ENCODE results near the gene IDH3A.

IDH3A gene

DNA sequence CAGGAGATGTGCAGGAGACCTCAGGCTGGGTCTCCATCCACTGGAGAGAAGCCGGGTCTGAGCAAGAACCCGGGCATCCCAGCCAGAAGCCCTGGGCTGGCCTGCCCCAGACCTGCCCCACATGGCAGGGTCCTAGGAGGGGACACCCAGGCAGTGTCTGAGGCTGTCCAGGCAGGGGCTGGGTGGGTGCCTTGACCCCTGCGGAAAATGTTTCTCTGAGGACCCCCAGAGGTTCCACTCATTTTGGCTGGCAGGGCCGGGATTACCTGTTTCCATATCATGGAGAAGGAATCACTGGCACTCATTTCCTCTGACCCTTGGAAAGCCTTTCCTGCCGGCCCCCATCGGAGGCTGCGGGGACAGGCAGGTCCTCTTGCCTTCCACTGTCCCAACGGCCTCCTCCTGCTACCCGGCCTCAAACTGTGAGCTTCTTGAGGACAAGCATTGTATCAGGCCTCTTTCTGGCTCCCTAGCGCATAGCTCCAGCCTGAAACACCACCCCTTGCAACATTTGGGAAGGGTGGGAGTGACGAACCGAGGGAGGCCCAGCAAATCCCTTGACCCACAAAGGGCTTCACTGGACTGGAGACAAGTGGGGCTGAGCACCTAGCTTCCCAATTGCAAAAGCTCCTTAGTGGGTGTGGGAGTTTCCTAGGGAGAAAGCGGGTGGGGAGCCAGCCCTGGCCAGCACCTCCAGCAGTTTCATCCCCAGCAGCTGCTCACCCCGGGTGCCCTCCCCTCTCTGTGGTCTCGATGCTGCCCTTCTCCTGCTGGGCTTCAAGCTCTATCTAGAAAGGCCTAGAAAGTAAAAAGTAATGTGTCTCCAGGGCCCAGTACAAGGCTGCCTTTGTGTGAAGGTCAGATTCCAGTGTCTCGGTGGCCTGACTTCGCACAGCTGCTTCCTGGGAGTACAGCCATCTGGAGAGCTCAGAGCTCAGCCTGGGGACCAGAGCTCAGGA, 55.5 kb downstream of the IDH3A start:
- DNase-seq, result no peak

GRCh38 chr15:78205337-78205736, 56.2 kb downstream of the IDH3A start:
- no peak for DNase-seq

DNA sequence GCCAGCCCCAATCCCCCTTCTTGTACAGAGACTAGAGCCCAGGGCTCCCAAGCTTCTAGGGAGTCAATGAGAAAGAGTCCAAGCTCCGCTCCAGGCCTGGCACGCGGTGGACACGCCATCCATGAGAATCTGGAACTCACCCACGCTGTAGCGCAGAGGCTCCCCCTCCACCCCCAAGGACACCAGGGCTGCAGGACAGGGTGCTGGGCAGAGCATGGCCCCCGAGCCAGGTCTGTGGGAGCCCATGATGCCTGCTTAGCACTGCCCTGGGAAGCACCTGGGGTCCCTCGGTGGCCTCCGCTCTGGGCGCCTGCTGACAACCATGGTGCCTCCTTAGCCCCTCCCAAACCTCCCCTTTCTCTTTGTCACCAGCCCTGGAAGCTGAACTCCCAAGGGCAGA, 56.7 kb downstream of the IDH3A start:
- no peak for DNase-seq

- no peak for DNase-seq
Observed at GRCh38 chr15:78206326-78207109, 57.4 kb downstream of the IDH3A start.

DNA sequence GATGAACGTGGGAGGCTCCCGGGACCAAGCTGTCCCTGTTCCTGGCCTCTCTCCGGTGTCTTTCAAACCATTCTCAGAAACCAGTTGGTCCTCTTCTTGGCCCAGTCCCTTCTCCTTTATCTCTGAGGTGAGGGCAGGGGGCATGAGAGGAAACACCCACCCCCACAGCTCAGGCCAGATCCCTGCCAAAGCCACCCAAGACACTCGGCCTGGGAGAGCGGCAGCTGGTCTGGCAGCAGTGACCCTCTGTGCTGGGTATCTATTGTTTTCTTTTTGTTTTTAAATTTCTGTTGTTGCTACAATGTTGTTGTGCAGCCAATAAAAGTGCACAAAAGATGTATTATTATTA, 57.9 kb downstream of the IDH3A start:
- no peak for DNase-seq

GRCh38 chr15:78207641-78208340, 58.6 kb downstream of the IDH3A start:
- DNase-seq, result no peak

DNA sequence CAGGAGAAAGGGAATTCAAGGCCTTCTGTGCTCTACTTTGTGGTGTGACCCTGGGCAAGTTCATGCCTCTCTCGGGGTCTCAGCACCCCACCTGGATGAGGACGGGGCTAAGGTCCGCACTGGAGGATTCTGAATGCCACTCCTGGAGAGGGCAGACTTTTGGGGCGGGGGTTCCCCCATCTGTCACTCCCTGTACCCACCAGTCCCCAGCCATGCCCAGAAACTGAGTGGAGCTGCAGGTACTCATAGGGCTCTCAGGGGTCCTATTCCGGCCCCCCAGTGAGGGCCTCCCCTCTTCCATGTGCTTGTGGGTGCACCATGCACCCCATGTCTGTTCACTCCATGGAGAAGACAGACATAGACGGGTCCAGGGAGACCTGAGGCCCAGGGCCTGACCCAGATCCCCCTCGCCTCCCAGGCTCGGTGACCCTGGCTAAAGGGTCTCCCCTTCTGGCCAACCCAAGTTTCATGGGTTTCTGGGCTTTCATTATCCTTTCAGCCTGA, 59.2 kb downstream of the IDH3A start:
- DNase-seq, result no peak

- DNase-seq, result no peak
Observed at GRCh38 chr15:78208887-78209645, 59.9 kb downstream of the IDH3A start.

- DNase-seq, result no peak
Observed at GRCh38 chr15:78209646-78210348, 60.6 kb downstream of the IDH3A start.

DNA sequence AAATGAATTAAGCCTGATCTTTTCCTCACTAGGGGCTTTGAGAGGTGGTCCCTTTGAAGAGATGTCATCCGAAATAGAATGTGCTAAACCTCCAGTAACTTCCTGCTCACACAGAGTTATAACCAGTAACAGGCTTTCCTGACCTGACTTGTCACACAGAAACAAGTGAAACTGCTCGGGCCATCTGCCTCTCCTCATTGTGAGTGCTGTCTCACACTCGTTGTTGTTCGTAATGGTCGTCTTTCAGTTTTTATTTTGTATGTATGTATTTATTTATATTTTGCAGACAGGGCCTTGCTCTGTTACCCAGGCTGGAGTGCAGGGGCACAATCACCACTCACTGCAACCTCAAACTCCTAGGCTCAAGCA, 61.2 kb downstream of the IDH3A start:
- no peak for DNase-seq

DNA sequence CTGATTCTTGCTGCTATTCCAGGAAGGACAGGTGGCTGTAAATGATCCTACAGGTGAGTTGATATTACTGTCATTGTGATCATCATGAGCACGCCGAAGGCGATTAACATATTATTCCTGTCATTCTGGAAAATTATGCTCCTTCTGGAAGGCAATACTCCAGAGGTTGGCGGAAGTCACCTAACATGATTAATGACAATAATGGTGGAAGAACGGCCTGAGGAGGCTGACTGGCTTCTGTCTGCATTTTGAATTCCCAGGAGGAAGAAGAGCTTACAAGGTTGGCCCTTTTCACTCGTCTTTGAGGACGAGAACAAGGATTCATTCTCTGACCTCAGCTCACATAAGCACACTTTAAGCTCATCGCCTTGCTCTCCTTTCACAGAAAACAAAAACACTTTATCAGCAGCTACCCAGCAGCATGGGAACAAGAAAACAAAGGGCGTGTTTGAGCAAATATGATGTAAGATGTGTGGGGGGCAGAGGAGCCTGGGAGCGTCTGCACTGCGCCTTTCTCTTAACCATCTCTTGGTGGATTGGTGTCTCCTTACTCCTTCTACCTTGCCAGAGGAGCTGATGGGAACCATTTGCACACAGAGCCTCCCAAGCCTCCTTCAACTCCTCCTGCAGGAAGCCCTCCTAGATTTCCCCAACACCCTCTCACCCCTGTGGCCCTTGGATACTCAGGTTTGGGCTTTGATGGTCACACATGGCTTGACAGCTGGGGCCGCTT, 62.2 kb downstream of the IDH3A start:
- DNase-seq, result no peak

GRCh38 chr15:78212008-78212407, 62.8 kb downstream of the IDH3A start:
- no peak for DNase-seq

DNA sequence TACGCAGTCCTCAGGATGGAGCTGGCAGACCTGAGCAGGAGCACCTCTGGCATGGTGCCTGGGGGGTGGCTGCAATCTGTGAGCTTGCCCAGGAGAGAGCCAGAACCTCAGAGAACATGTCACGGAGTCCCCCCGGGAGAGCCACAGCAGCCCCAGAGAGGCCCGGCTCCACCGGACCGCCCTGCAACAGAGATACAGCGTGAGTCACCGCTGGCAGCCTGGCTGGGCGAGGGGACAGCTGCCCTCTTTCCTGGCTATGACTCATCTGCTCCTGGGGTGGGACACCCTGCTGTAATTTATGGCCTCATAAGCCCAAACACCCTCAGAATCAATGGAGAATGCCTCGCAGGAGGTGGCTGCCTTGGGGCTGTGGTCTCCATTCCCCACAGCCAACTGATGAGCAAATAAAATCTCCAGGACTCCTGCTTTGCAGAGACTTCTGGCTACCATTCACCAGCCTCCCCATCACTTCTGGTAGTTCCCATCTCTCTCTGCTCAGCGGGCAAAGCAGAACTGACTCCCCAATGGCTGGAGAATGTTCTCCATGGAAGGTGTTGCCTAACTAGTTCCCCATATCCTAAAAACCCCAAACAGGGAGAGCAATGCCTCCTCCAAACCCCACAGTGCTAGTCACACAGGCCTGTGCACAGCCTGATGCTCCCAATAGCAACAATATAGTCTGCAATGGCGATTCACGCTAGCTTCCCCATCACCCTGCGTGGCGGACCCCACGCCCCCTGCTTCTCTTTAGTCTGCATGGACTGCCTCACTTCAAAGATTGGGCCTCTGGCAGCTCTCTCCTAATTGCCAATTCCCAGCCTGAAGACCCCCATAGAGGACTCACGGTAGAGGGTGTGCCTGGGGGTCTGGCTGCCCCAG, 63.6 kb downstream of the IDH3A start:
- no peak for DNase-seq

GRCh38 chr15:78213425-78213750, 64.2 kb downstream of the IDH3A start:
- no peak for DNase-seq

DNA sequence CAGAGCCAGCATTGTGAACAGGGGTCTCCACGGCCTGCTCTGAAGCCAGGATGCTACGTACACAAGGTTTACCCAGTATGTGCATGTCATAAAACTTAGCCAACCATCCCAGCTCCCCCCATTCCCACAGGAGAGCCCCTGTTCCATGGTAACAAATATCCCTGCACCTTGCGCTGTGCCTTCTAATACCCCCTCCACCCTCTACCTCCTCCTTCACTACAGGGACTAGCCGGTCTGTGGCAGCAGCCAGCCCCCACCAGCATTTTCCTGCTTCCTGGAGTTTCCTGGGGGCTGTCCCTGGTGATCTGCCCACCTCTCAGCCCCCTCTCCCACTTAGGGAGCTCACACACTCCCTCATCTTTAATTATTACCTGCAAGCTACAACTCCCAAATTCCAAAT, 64.8 kb downstream of the IDH3A start:
- DNase-seq, result no peak

GRCh38 chr15:78216276-78217104, 67.3 kb downstream of the IDH3A start:
- DNase-seq, result no peak

GRCh38 chr15:78220713-78221112, 71.6 kb downstream of the IDH3A start:
- DNase-seq, result no peak

Measured in central memory CD4-positive, alpha-beta T cell (primary cell).